HepG2 (cell line): ENCODE data around the gene AXIN2. TPM values are rescaled to one million over a fixed set of nuclear protein-coding genes. Genes with fewer than 3 reads are reported as not detected.

Experiments used
- DR1 ChIP-seq: sonication (generic); formaldehyde crosslinking; IDR thresholded peaks from 2 replicates; pipeline ENCODE4 v1.8.0; 2021; ENCODE audit warnings: mild to moderate bottlenecking, missing genetic modification reagents, inconsistent platforms
- FOXO1 ChIP-seq: sonication (generic); formaldehyde crosslinking; IDR thresholded peaks from 2 replicates; pipeline ENCODE4 v1.4.0; 2020; ENCODE audit warnings: missing genetic modification reagents
- NFE2L1 ChIP-seq: sonication (generic); formaldehyde crosslinking; IDR thresholded peaks from 2 replicates; pipeline ENCODE4 v1.4.0; 2020; ENCODE audit warnings: missing genetic modification reagents, mild to moderate bottlenecking, borderline replicate concordance
- ZNF260 ChIP-seq: sonication (generic); formaldehyde crosslinking; IDR thresholded peaks from 2 replicates; pipeline ENCODE4 v1.4.0; 2020; ENCODE audit warnings: missing genetic modification reagents, low read depth, mild to moderate bottlenecking, borderline replicate concordance
- polyA plus RNA-seq, 8 experiments: library from polyadenylated mRNA; depleted of rRNA in 3 of 8; stranded (reverse) in 7 of 8; unstranded in 1 of 8; fragments of >200 nt; fragmentation: Illumina TruSeq in 4 of 8; extraction: Trizol in 4 of 8; gene quantifications; 2 replicates each; pipeline versions ENCODE4 v1.2.1 to v1.2.3, GENCODE V29; 2011 to 2016; ENCODE audit warnings: low read depth in 4 of 8, missing spikeins in 1 of 8, mixed read lengths in 1 of 8; ENCODE audit not compliant: insufficient read depth in 1 of 8
- total RNA-seq, 5 experiments: library from RNA; depleted of rRNA; stranded (reverse); fragments of >200 nt; fragmentation: Illumina TruSeq; extraction: Trizol; gene quantifications; 2 replicates each; pipeline ENCODE4 v1.2.3, GENCODE V29; 2016; ENCODE audit warnings: low read depth in 1 of 5
- TF ChIP-seq, protein P1 (sequence below): sonication (generic); formaldehyde crosslinking; IDR thresholded peaks from 2 replicates; pipeline ENCODE4 v1.4.0; 2020; ENCODE audit warnings: missing genetic modification reagents
- TF ChIP-seq, protein P2 (sequence below): IDR thresholded peaks from 2 replicates; pipeline ENCODE4 v1.6.1; 2016

The AXIN2 gene
- total and polyA plus RNA-seq, 2 of the 13 experiments (the other 11 are each of a cell fraction or from before 2014, with no cell fraction given), result 58.6 to 63.4 TPM

DNA sequence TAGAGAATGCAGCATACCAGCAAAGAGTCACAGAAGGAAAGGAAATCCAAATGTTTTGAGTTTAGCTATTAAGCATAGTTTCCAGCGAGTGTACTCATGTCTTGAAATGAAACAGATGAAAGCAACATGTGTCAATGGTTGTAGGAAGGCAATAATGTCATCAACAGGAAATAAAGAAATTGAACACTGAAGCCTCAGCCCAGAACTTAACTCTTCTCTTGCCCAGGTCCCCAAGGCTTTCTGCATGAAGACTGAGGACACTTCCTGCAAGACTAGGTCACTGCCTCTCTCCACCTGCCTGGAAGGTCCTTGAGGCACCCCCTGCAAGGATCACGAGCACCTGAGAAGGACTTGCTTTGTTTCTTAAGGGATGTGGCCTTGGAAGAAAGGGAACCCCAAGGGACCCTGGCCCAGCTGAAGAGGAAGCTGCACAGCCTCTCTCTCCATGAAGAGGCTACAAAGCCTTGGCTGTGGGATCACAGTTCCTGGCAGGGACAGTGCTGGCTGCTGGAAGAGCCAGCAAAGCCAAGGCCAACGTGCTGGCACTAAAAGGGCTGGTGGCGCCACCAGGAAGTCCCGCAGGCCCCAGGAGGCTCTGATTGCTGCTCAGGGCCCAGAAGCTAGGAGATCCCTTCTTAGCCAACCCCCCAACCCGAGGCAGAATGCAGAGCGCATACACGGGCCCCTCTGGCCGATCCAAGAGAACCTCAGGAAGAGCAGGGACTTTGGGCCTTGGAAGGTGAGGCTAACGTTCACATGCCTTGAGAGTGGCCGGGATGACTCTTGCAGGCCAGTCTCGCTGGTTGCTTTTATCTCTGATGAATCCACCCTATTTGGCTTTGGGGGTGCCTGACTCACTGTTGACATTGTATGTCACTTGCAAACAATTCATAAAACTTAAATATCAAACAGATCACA, 23.4 kb upstream of the AXIN2 start (continued):
- TF ChIP-seq, protein P1, sequence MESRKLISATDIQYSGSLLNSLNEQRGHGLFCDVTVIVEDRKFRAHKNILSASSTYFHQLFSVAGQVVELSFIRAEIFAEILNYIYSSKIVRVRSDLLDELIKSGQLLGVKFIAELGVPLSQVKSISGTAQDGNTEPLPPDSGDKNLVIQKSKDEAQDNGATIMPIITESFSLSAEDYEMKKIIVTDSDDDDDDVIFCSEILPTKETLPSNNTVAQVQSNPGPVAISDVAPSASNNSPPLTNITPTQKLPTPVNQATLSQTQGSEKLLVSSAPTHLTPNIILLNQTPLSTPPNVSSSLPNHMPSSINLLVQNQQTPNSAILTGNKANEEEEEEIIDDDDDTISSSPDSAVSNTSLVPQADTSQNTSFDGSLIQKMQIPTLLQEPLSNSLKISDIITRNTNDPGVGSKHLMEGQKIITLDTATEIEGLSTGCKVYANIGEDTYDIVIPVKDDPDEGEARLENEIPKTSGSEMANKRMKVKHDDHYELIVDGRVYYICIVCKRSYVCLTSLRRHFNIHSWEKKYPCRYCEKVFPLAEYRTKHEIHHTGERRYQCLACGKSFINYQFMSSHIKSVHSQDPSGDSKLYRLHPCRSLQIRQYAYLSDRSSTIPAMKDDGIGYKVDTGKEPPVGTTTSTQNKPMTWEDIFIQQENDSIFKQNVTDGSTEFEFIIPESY, result peak; percentile 66; the same call in 1 of the 2 replicates
- TF ChIP-seq ZNF260 (CRISPR knock-in tag), result no peak
- no peak for TF ChIP-seq FOXO1 (CRISPR knock-in tag)
- TF ChIP-seq, protein P2, sequence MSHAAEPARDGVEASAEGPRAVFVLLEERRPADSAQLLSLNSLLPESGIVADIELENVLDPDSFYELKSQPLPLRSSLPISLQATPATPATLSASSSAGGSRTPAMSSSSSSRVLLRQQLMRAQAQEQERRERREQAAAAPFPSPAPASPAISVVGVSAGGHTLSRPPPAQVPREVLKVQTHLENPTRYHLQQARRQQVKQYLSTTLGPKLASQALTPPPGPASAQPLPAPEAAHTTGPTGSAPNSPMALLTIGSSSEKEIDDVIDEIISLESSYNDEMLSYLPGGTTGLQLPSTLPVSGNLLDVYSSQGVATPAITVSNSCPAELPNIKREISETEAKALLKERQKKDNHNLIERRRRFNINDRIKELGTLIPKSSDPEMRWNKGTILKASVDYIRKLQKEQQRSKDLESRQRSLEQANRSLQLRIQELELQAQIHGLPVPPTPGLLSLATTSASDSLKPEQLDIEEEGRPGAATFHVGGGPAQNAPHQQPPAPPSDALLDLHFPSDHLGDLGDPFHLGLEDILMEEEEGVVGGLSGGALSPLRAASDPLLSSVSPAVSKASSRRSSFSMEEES (CRISPR knock-in tag), result 0 out of 2 replicates have a peak, but pooled peaks have one; percentile 30
- TF ChIP-seq NFE2L1 (CRISPR knock-in tag), result no peak
- peak; percentile 56 for TF ChIP-seq DR1 (CRISPR knock-in tag)
- TF ChIP-seq, all 625 proteins: peak for 127
